Measurements from ENCODE around the gene ATP9B.
"Not testable (repeated sequence)": the region's sequence is repeated elsewhere in the genome, so short reads cannot be mapped to it uniquely, and the experiment has no call there.

Gene ATP9B

GRCh38 chr18:79285191-79285590 is 216.0 kb downstream of the ATP9B start:
- H3K36me3 ChIP-seq (ENCODE audit: control insufficient read depth in 1 of 2, insufficient read depth in 2 of 2, low read length in 2 of 2); H3K27ac ChIP-seq (ENCODE audit: low read depth, low read length); H3K27me3 ChIP-seq (ENCODE audit: control insufficient read depth in 1 of 2, insufficient read depth in 2 of 2, low read length in 2 of 2); H3K9me3 ChIP-seq (ENCODE audit: control insufficient read depth in 1 of 2, low read length in 2 of 2); H3K4me1 ChIP-seq (ENCODE audit: control insufficient read depth in 1 of 2, insufficient read depth in 2 of 2, low read length in 2 of 2); H3K9ac ChIP-seq (ENCODE audit: low read depth in 1 of 2, low read length in 2 of 2); H3K4me3 ChIP-seq (ENCODE audit: low read depth in 1 of 2, low read length in 2 of 2): not testable (repeated sequence)

- not testable (repeated sequence) for H3K9ac ChIP-seq (ENCODE audit: low read depth in 1 of 2, low read length in 2 of 2); H3K4me3 ChIP-seq (ENCODE audit: low read depth in 1 of 2, low read length in 2 of 2); H3K36me3 ChIP-seq (ENCODE audit: control insufficient read depth in 1 of 2, insufficient read depth in 2 of 2, low read length in 2 of 2); H3K4me1 ChIP-seq (ENCODE audit: control insufficient read depth in 1 of 2, insufficient read depth in 2 of 2, low read length in 2 of 2); H3K27ac ChIP-seq (ENCODE audit: low read depth, low read length); H3K9me3 ChIP-seq (ENCODE audit: control insufficient read depth in 1 of 2, low read length in 2 of 2); H3K27me3 ChIP-seq (ENCODE audit: control insufficient read depth in 1 of 2, insufficient read depth in 2 of 2, low read length in 2 of 2)
Observed at GRCh38 chr18:79290409-79290808, 221.2 kb downstream of the ATP9B start.

- Histone ChIP-seq H3K4me3 (ENCODE audit: low read depth in 1 of 2, low read length in 2 of 2) (no peak overlapping the region), H3K4me1 (ENCODE audit: control insufficient read depth in 1 of 2, insufficient read depth in 2 of 2, low read length in 2 of 2) (no peaks in the 10 kb centered on the region), H3K27me3 (ENCODE audit: control insufficient read depth in 1 of 2, insufficient read depth in 2 of 2, low read length in 2 of 2) (no peaks in the 10 kb centered on the region), H3K9me3 (ENCODE audit: control insufficient read depth in 1 of 2, low read length in 2 of 2) (no peaks in the 10 kb centered on the region), H3K36me3 (ENCODE audit: control insufficient read depth in 1 of 2, insufficient read depth in 2 of 2, low read length in 2 of 2) (no peaks in the 10 kb centered on the region), H3K9ac (ENCODE audit: low read depth in 1 of 2, low read length in 2 of 2) (no peak overlapping the region), H3K27ac (ENCODE audit: low read depth, low read length) (no peak overlapping the region)
Observed at GRCh38 chr18:79290876-79291275, 221.7 kb downstream of the ATP9B start.

- Histone ChIP-seq H3K9me3 (ENCODE audit: control insufficient read depth in 1 of 2, low read length in 2 of 2) (no peaks in the 10 kb centered on the region), H3K27ac (ENCODE audit: low read depth, low read length) (no peak overlapping the region), H3K27me3 (ENCODE audit: control insufficient read depth in 1 of 2, insufficient read depth in 2 of 2, low read length in 2 of 2) (no peaks in the 10 kb centered on the region), H3K4me3 (ENCODE audit: low read depth in 1 of 2, low read length in 2 of 2) (no peak overlapping the region), H3K36me3 (ENCODE audit: control insufficient read depth in 1 of 2, insufficient read depth in 2 of 2, low read length in 2 of 2) (no peaks in the 10 kb centered on the region), H3K4me1 (ENCODE audit: control insufficient read depth in 1 of 2, insufficient read depth in 2 of 2, low read length in 2 of 2) (no peaks in the 10 kb centered on the region), H3K9ac (ENCODE audit: low read depth in 1 of 2, low read length in 2 of 2) (no peak overlapping the region)
Observed at GRCh38 chr18:79294235-79294634, 225.0 kb downstream of the ATP9B start.

DNA sequence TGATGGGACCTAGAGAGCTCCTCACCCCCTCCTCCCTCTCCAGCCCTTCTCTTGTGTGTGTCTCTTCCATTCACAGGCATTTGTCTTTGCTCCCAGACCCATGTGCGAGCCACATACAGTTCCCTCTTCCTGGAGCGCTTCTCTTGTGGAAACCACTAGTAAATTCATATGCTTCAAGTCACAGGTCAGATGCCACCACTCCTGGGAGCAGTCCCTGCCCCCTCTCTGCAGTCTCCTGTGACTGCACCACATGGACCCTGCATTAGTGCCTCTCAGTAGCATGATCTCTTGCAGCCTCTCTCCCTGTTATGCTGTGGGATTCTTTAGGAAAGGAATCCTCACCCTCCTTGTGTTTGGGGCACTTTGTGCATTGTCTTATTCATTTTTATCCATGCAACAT is 230.1 kb downstream of the ATP9B start:
- no peak overlapping the region for H3K27ac ChIP-seq (ENCODE audit: low read depth, low read length)

GRCh38 chr18:79299711-79300110 is 230.5 kb downstream of the ATP9B start:
- no peak overlapping the region for H3K27ac ChIP-seq (ENCODE audit: low read depth, low read length)
- peaks cover 5 to 11% of the 10 kb centered on the region in 2 donors for H3K36me3 ChIP-seq (ENCODE audit: control insufficient read depth in 1 of 2, insufficient read depth in 2 of 2, low read length in 2 of 2)
- H3K9ac ChIP-seq (ENCODE audit: low read depth in 1 of 2, low read length in 2 of 2): no peak overlapping the region
- H3K4me3 ChIP-seq (ENCODE audit: low read depth in 1 of 2, low read length in 2 of 2): no peak overlapping the region
- H3K4me1 ChIP-seq (ENCODE audit: control insufficient read depth in 1 of 2, insufficient read depth in 2 of 2, low read length in 2 of 2): peaks cover 6 to 9% of the 10 kb centered on the region in 2 donors
- no peaks in the 10 kb centered on the region for H3K9me3 ChIP-seq (ENCODE audit: control insufficient read depth in 1 of 2, low read length in 2 of 2)
- no peaks in the 10 kb centered on the region for H3K27me3 ChIP-seq (ENCODE audit: control insufficient read depth in 1 of 2, insufficient read depth in 2 of 2, low read length in 2 of 2)

More for the DNA sequence above, 230.1 kb downstream of the ATP9B start:
- Histone ChIP-seq H3K36me3 (ENCODE audit: control insufficient read depth in 1 of 2, insufficient read depth in 2 of 2, low read length in 2 of 2) (peaks cover 3 to 10% of the 10 kb centered on the region in 2 donors), H3K9me3 (ENCODE audit: control insufficient read depth in 1 of 2, low read length in 2 of 2) (no peaks in the 10 kb centered on the region), H3K4me1 (ENCODE audit: control insufficient read depth in 1 of 2, insufficient read depth in 2 of 2, low read length in 2 of 2) (peaks cover 6 to 9% of the 10 kb centered on the region in 2 donors), H3K27me3 (ENCODE audit: control insufficient read depth in 1 of 2, insufficient read depth in 2 of 2, low read length in 2 of 2) (no peaks in the 10 kb centered on the region), H3K9ac (ENCODE audit: low read depth in 1 of 2, low read length in 2 of 2) (no peak overlapping the region), H3K4me3 (ENCODE audit: low read depth in 1 of 2, low read length in 2 of 2) (no peak overlapping the region)

- H3K9me3 ChIP-seq (ENCODE audit: control insufficient read depth in 1 of 2, low read length in 2 of 2): no peaks in the 10 kb centered on the region
- no peak overlapping the region for H3K4me3 ChIP-seq (ENCODE audit: low read depth in 1 of 2, low read length in 2 of 2)
- peaks cover 10 to 16% of the 10 kb centered on the region in 2 donors for H3K36me3 ChIP-seq (ENCODE audit: control insufficient read depth in 1 of 2, insufficient read depth in 2 of 2, low read length in 2 of 2)
- H3K27ac ChIP-seq (ENCODE audit: low read depth, low read length): no peak overlapping the region
- peaks cover 6 to 9% of the 10 kb centered on the region in 2 donors for H3K4me1 ChIP-seq (ENCODE audit: control insufficient read depth in 1 of 2, insufficient read depth in 2 of 2, low read length in 2 of 2)
- H3K27me3 ChIP-seq (ENCODE audit: control insufficient read depth in 1 of 2, insufficient read depth in 2 of 2, low read length in 2 of 2): no peaks in the 10 kb centered on the region
- no peak overlapping the region for H3K9ac ChIP-seq (ENCODE audit: low read depth in 1 of 2, low read length in 2 of 2)
Observed at GRCh38 chr18:79300413-79300812, 231.2 kb downstream of the ATP9B start.

DNA sequence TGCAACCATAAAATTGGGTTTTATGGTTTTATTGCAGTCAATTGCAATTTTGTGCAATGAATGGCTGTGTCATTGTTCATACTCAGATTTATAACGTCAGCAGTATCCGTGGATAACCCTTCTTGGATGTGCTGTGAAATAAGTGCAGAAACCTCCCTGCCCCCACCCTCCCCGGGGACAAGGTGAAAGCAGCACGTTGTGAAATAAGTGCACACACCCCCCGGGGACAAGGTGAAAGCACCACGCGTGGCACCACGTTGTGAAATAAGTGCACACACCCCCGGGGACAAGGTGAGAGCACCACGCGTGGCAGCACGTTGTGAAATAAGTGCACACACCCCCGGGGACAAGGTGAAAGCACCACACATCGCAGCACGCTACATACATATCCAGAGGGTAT is 232.9 kb downstream of the ATP9B start:
- H3K27ac ChIP-seq (ENCODE audit: low read depth, low read length): no peak overlapping the region
- H3K4me1 ChIP-seq (ENCODE audit: control insufficient read depth in 1 of 2, insufficient read depth in 2 of 2, low read length in 2 of 2): peaks cover 6 to 9% of the 10 kb centered on the region in 2 donors
- H3K9ac ChIP-seq (ENCODE audit: low read depth in 1 of 2, low read length in 2 of 2): no peak overlapping the region
- H3K36me3 ChIP-seq (ENCODE audit: control insufficient read depth in 1 of 2, insufficient read depth in 2 of 2, low read length in 2 of 2): peaks cover 11 to 24% of the 10 kb centered on the region in 2 donors
- peak overlapping the region in 1 of 2 donors; percentile 37 for H3K4me3 ChIP-seq (ENCODE audit: low read depth in 1 of 2, low read length in 2 of 2)
- no peaks in the 10 kb centered on the region for H3K9me3 ChIP-seq (ENCODE audit: control insufficient read depth in 1 of 2, low read length in 2 of 2)
- no peaks in the 10 kb centered on the region for H3K27me3 ChIP-seq (ENCODE audit: control insufficient read depth in 1 of 2, insufficient read depth in 2 of 2, low read length in 2 of 2)

- Histone ChIP-seq H3K27ac (ENCODE audit: low read depth, low read length) (no peak overlapping the region), H3K9ac (ENCODE audit: low read depth in 1 of 2, low read length in 2 of 2) (no peak overlapping the region), H3K4me3 (ENCODE audit: low read depth in 1 of 2, low read length in 2 of 2) (no peak overlapping the region)
Observed at GRCh38 chr18:79305911-79306310, 236.7 kb downstream of the ATP9B start.

GRCh38 chr18:79309614-79310358 is 240.6 kb downstream of the ATP9B start:
- no peaks in the 10 kb centered on the region for H3K4me1 ChIP-seq (ENCODE audit: control insufficient read depth in 1 of 2, insufficient read depth in 2 of 2, low read length in 2 of 2)
- no peak overlapping the region for H3K27ac ChIP-seq (ENCODE audit: low read depth, low read length)
- H3K27me3 ChIP-seq (ENCODE audit: control insufficient read depth in 1 of 2, insufficient read depth in 2 of 2, low read length in 2 of 2): no peaks in the 10 kb centered on the region
- H3K36me3 ChIP-seq (ENCODE audit: control insufficient read depth in 1 of 2, insufficient read depth in 2 of 2, low read length in 2 of 2): peaks cover 9 to 39% of the 10 kb centered on the region in 2 donors
- no peaks in the 10 kb centered on the region for H3K9me3 ChIP-seq (ENCODE audit: control insufficient read depth in 1 of 2, low read length in 2 of 2)
- H3K9ac ChIP-seq (ENCODE audit: low read depth in 1 of 2, low read length in 2 of 2): no peak overlapping the region
- no peak overlapping the region for H3K4me3 ChIP-seq (ENCODE audit: low read depth in 1 of 2, low read length in 2 of 2)

More at GRCh38 chr18:79305911-79306310, 236.7 kb downstream of the ATP9B start:
- Histone ChIP-seq H3K9me3 (ENCODE audit: control insufficient read depth in 1 of 2, low read length in 2 of 2) (no peaks in the 10 kb centered on the region), H3K4me1 (ENCODE audit: control insufficient read depth in 1 of 2, insufficient read depth in 2 of 2, low read length in 2 of 2) (peaks cover 6 to 9% of the 10 kb centered on the region in 2 donors), H3K27me3 (ENCODE audit: control insufficient read depth in 1 of 2, insufficient read depth in 2 of 2, low read length in 2 of 2) (no peaks in the 10 kb centered on the region), H3K36me3 (ENCODE audit: control insufficient read depth in 1 of 2, insufficient read depth in 2 of 2, low read length in 2 of 2) (peaks cover 14 to 31% of the 10 kb centered on the region in 2 donors)
